Liver (tissue), 9 donors: Measurements from ENCODE around the gene GALNTL6. TPM values are rescaled to one million over a fixed set of nuclear protein-coding genes. Genes with fewer than 3 reads are reported as not detected.

ENCODE experiments used
- DNase-seq: peaks from one replicate; pipeline ENCODE4 v3.0.0-alpha.2; 2017; ENCODE audit warnings: low spot score
- H3K27ac ChIP-seq, 2 donors: one replicate each; pipeline ENCODE4 v1.7.0; 2013; ENCODE audit warnings: inconsistent platforms in 2 of 2, low read length in 2 of 2, control low read depth in 1 of 2, low read depth in 1 of 2, mild to moderate bottlenecking in 1 of 2
- H3K27me3 ChIP-seq, 4 donors: one replicate each; pipeline versions ENCODE4 v1.6.1 to v1.7.0; 2013; ENCODE audit warnings: low read length in 3 of 4, inconsistent platforms in 1 of 4, mild to moderate bottlenecking in 1 of 4, moderate library complexity in 1 of 4; ENCODE audit not compliant: control insufficient read depth in 4 of 4, insufficient read depth in 4 of 4
- H3K36me3 ChIP-seq, 4 donors: one replicate each; pipeline versions ENCODE4 v1.6.1 to v1.7.0; 2013; ENCODE audit warnings: low read length in 3 of 4, mild to moderate bottlenecking in 3 of 4, low read depth in 1 of 4, moderate library complexity in 1 of 4; ENCODE audit not compliant: control insufficient read depth in 4 of 4, insufficient read depth in 3 of 4
- H3K4me1 ChIP-seq, 4 donors: one replicate each; pipeline versions ENCODE4 v1.6.1 to v1.7.0; 2013; ENCODE audit warnings: low read length in 3 of 4, mild to moderate bottlenecking in 3 of 4, moderate library complexity in 1 of 4; ENCODE audit not compliant: control insufficient read depth in 4 of 4, insufficient read depth in 4 of 4
- H3K4me3 ChIP-seq, 3 donors: one replicate each; pipeline versions ENCODE4 v1.6.1 to v1.7.0; 2013; ENCODE audit warnings: low read length in 3 of 3, control low read depth in 1 of 3, low read depth in 1 of 3, mild to moderate bottlenecking in 1 of 3
- H3K9ac ChIP-seq, 2 donors: one replicate each; pipeline ENCODE4 v1.7.0; 2013; ENCODE audit warnings: low read length in 2 of 2, mild to moderate bottlenecking in 2 of 2, moderate library complexity in 2 of 2, control low read depth in 1 of 2, low read depth in 1 of 2
- H3K9me3 ChIP-seq, 4 donors: one replicate each; pipeline versions ENCODE4 v1.6.1 to v1.7.0; 2013; ENCODE audit warnings: low read length in 3 of 4; ENCODE audit not compliant: control insufficient read depth in 4 of 4
- ATF3 ChIP-seq: IDR thresholded peaks from 2 replicates; pipeline ENCODE4 v1.6.1; 2016; ENCODE audit warnings: antibody characterized with exemption
- CTCF ChIP-seq: fragments of 150-350 bp; IDR thresholded peaks from 2 replicates; pipeline ENCODE4 v1.5.1; 2017; ENCODE audit warnings: improper control_type of control experiment, low read depth, low read length; ENCODE audit not compliant: missing input control
- FOXA1 ChIP-seq: IDR thresholded peaks from 2 replicates; pipeline ENCODE4 v1.6.1; 2016; ENCODE audit warnings: antibody characterized with exemption
- HNF4G ChIP-seq: IDR thresholded peaks from 2 replicates; pipeline ENCODE4 v1.6.1; 2016; ENCODE audit warnings: antibody characterized with exemption
- JUND ChIP-seq, 2 donors: IDR thresholded peaks; 2 replicates each; pipeline ENCODE4 v1.6.1; 2016; ENCODE audit warnings: antibody characterized with exemption in 2 of 2
- NR2F2 ChIP-seq: IDR thresholded peaks from 2 replicates; pipeline ENCODE4 v1.6.1; 2016; ENCODE audit warnings: antibody characterized with exemption
- RAD21 ChIP-seq, 2 donors: IDR thresholded peaks; 2 replicates each; pipeline ENCODE4 v1.6.1; 2016; ENCODE audit warnings: antibody characterized with exemption in 2 of 2, mild to moderate bottlenecking in 2 of 2
- RXRA ChIP-seq, 2 donors: IDR thresholded peaks; 2 replicates each; pipeline ENCODE4 v1.6.1; 2017 to 2018; ENCODE audit warnings: antibody characterized with exemption in 2 of 2, mild to moderate bottlenecking in 1 of 2
- SP1 ChIP-seq: IDR thresholded peaks from 2 replicates; pipeline ENCODE4 v1.6.1; 2018; ENCODE audit warnings: antibody characterized with exemption, mild to moderate bottlenecking
- polyA plus RNA-seq, 2 donors: library from polyadenylated mRNA; stranded (reverse) in 1 of 2; unstranded in 1 of 2; fragments of 200-250 nt in 1 of 2; fragments of >200 nt in 1 of 2; fragmentation: Nextera tagmentation in 1 of 2; extraction: Ambion mirVana in 1 of 2; gene quantifications; one replicate each; pipeline versions ENCODE4 v1.2.1 to v1.2.3, GENCODE V29; 2013 to 2015
- total RNA-seq, 2 donors: library from RNA; depleted of rRNA; stranded (reverse); fragments of >200 nt; gene quantifications; one replicate each; pipeline ENCODE4 v1.2.3, GENCODE V29; 2014
- TF ChIP-seq, protein P1 (sequence below): IDR thresholded peaks from 2 replicates; pipeline ENCODE4 v1.6.1; 2016; ENCODE audit warnings: antibody characterized with exemption, mild to moderate bottlenecking
- TF ChIP-seq, protein P2 (sequence below): IDR thresholded peaks from 2 replicates; pipeline ENCODE4 v1.6.1; 2016; ENCODE audit warnings: antibody characterized with exemption
- donor health status: healthy.
- donor health status: healthy.
- donor health status: healthy.
- donor health status: healthy.
- donor health status: healthy.

The GALNTL6 gene
- total and polyA plus RNA-seq, 4 donors: 0.06 to 0.08 TPM; not detected in 2

DNA sequence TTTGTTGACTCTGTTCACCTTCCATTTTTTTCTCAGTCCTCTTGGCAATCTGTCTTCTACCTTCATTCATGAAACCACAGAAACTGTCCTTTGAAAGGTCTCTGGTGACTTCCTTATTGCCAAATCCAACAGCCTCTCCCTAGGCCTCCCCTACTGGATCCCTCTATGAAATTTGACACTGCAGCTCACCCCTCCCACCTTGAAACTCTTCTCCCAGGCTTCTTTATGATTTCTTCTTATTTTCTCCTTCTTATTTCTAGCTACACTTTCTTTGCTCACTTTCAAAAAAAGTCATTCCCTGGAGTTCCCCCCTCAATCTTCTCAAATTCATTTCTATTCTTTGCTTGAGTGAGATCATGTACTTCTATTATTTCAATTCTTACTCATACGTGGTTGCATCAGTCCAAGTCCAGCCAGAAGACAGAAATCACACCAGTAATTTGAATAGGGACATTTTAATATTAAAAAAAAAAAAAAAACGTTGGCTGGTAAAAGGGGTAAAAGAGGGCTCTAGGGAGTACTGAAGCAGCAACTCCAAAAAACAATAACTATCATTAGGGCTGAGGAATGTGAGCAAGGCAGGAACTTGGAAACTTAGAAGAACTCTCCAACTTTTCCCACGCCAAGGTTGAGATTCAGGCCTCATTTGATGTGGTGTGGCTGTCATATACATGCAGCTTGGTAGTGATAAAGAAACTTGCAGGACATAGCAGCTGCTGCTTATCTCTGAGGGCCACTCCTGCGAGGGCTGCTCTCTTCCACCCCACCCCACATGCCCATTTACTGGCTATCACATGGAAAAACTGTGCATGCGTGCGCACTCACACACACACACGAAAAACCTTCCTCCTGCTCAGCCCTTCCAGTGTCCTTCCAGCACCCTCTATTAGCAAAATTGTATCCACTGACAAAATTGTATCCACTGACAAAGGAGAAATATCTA lies 1185.6 kb downstream of the GALNTL6 start (continued):
- TF ChIP-seq, protein P1, sequence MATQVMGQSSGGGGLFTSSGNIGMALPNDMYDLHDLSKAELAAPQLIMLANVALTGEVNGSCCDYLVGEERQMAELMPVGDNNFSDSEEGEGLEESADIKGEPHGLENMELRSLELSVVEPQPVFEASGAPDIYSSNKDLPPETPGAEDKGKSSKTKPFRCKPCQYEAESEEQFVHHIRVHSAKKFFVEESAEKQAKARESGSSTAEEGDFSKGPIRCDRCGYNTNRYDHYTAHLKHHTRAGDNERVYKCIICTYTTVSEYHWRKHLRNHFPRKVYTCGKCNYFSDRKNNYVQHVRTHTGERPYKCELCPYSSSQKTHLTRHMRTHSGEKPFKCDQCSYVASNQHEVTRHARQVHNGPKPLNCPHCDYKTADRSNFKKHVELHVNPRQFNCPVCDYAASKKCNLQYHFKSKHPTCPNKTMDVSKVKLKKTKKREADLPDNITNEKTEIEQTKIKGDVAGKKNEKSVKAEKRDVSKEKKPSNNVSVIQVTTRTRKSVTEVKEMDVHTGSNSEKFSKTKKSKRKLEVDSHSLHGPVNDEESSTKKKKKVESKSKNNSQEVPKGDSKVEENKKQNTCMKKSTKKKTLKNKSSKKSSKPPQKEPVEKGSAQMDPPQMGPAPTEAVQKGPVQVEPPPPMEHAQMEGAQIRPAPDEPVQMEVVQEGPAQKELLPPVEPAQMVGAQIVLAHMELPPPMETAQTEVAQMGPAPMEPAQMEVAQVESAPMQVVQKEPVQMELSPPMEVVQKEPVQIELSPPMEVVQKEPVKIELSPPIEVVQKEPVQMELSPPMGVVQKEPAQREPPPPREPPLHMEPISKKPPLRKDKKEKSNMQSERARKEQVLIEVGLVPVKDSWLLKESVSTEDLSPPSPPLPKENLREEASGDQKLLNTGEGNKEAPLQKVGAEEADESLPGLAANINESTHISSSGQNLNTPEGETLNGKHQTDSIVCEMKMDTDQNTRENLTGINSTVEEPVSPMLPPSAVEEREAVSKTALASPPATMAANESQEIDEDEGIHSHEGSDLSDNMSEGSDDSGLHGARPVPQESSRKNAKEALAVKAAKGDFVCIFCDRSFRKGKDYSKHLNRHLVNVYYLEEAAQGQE: no peak
- TF ChIP-seq RXRA (IDR thresholded peaks at IDR 0.05): no peak

GRCh38 chr4:173001571-173001970 lies 1188.4 kb downstream of the GALNTL6 start:
- no peak overlapping the region for H3K27ac ChIP-seq
- H3K36me3 ChIP-seq: no peaks in the 10 kb centered on the region
- no peak for TF ChIP-seq CTCF
- TF ChIP-seq ATF3: no peak
- TF ChIP-seq, protein P2, sequence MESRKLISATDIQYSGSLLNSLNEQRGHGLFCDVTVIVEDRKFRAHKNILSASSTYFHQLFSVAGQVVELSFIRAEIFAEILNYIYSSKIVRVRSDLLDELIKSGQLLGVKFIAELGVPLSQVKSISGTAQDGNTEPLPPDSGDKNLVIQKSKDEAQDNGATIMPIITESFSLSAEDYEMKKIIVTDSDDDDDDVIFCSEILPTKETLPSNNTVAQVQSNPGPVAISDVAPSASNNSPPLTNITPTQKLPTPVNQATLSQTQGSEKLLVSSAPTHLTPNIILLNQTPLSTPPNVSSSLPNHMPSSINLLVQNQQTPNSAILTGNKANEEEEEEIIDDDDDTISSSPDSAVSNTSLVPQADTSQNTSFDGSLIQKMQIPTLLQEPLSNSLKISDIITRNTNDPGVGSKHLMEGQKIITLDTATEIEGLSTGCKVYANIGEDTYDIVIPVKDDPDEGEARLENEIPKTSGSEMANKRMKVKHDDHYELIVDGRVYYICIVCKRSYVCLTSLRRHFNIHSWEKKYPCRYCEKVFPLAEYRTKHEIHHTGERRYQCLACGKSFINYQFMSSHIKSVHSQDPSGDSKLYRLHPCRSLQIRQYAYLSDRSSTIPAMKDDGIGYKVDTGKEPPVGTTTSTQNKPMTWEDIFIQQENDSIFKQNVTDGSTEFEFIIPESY: no peak
- no peak for TF ChIP-seq NR2F2
- no peak for TF ChIP-seq FOXA1
- TF ChIP-seq RXRA (IDR thresholded peaks at IDR 0.05): no peak
- TF ChIP-seq SP1: no peak
- TF ChIP-seq HNF4G: no peak
- TF ChIP-seq JUND (IDR thresholded peaks at IDR 0.05): no peak
- TF ChIP-seq, protein P1: no peak
- TF ChIP-seq RAD21 (IDR thresholded peaks at IDR 0.05): no peak
- H3K9me3 ChIP-seq: no peaks in the 10 kb centered on the region
- no peak overlapping the region for H3K4me3 ChIP-seq
- H3K27me3 ChIP-seq: no peaks in the 10 kb centered on the region
- no peak for DNase-seq
- no peaks in the 10 kb centered on the region for H3K4me1 ChIP-seq
- H3K9ac ChIP-seq: no peak overlapping the region
